GM12892 (cell line): Measurements from ENCODE around the gene MYO10.

Source experiments
- DNase-seq: peaks from one replicate; pipeline ENCODE4 v3.0.0; 2011; ENCODE audit not compliant: insufficient read length
- FAIRE-seq: peaks from 2 replicates; lab custom pipeline; 2011; peaks lifted over from hg19 to GRCh38; lab: Jason Lieb, UNC
- POLR2A ChIP-seq: IDR thresholded peaks from 2 replicates; pipeline ENCODE4 v1.6.1; 2011; ENCODE audit warnings: low read depth, low read length, control low read depth
- POLR2AphosphoS5 ChIP-seq: IDR thresholded peaks from 2 replicates; pipeline ENCODE4 v1.6.1; 2011; ENCODE audit warnings: low read depth, low read length, control low read depth
- TAF1 ChIP-seq: IDR thresholded peaks from 2 replicates; pipeline ENCODE4 v1.6.1; 2011; ENCODE audit warnings: low read depth, mild to moderate bottlenecking, control low read depth, low read length, borderline replicate concordance

MYO10 gene

DNA sequence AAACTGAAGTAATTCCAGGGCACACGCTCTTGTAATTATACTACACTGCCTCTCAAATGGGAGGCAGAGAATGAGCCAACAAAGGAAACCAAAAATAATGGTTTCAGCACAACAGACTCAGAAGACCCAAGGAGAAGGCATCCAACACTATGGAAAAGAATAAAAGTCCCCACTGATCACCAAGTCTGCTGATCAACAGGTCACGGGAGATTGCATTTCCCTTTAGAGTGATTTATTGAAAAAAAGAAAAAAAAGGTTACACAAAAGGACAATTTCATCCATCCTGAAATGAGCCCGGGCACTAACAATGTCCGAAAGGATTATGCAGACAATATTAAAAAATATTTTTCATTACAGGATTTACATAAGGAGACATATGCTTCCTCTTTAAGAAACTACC lies 28.8 kb downstream of the MYO10 start:
- DNase-seq: no peak
- FAIRE-seq: no peak
- TF ChIP-seq POLR2AphosphoS5: no peak
- no peak for TF ChIP-seq POLR2A
- TF ChIP-seq TAF1: no peak

DNA sequence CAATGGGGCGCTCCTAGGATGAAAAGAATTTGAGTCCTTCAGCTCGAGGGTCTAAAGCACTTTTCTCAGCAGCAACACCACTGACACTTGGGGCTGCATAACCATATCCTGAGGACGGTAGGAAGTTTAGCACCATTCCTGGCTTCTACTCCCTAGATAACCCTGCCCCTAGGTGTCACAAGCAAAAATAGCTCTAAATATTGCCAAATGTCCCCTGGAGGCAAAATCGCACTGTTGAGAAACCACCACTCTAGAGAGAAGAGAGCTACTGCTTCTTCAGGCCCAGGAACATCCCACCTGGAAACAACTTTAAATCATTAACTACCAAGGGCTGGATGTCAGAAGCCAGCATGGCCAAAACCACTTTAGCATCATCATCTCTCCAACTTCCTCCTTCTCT lies 29.8 kb downstream of the MYO10 start:
- FAIRE-seq (no peak), DNase-seq (no peak)
- no peak for TF ChIP-seq TAF1
- TF ChIP-seq POLR2AphosphoS5: no peak
- TF ChIP-seq POLR2A: no peak

DNA sequence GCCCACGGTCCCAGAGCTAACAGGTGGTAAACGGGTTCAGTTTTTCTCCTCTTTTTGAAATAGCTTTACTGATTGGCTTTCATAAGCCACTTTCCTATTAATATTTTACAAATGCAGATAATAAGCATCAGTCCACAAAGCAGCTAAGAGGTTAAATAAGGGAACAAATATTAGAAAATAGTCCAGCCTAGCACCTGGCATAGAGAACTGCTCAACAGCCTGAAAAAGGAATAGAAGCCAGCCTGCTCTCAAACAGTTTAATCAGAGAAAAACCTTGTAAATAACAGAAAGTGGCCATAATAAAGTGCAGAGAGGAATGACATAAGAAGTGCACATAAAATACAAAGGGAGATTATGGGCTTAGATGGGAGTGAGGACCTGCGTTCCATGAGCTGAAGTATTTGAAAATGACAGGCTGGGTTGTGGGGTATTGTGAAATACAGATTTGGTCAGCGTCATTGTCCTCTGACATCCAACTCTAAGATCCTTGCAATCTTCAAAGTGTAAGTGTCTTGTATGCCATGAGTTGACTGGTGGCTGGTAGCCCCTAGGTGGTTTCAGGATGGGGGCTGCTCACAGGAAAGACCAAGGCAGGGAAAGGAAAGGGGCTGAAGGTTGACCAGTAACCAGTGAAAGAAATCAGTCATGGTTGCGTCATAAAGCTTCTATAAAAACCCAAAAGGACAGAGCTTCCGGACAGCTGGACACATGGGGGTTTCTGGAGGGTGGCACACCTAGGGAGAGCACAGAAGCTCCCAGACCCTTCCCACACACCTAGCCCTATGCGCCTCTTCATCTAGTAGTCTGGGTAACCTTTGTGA lies 32.4 kb downstream of the MYO10 start:
- DNase-seq (no peak), FAIRE-seq (no peak)
- no peak for TF ChIP-seq POLR2A
- TF ChIP-seq POLR2AphosphoS5: no peak
- TF ChIP-seq TAF1: no peak

DNA sequence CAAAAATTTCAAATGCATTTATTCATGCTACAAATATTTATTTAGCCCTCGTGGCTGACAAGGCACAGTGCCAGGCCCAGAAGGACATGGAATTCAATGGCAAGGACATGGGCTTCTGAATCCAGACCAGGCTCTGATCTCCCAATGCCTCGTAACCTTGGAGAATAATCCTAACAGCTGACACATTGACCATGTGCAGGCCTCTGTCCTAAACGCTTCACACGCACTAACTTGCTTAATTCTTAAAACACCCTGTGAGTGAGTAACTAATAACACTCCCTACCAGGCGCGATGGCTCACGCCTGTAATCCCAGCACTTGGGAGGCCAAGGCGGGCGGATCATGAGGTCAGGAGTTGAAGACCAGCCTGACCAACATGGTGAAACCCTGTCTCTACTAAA lies 33.2 kb downstream of the MYO10 start:
- TF ChIP-seq POLR2AphosphoS5 (no peak), TAF1 (no peak)
- no peak for FAIRE-seq
- no peak for DNase-seq

DNA sequence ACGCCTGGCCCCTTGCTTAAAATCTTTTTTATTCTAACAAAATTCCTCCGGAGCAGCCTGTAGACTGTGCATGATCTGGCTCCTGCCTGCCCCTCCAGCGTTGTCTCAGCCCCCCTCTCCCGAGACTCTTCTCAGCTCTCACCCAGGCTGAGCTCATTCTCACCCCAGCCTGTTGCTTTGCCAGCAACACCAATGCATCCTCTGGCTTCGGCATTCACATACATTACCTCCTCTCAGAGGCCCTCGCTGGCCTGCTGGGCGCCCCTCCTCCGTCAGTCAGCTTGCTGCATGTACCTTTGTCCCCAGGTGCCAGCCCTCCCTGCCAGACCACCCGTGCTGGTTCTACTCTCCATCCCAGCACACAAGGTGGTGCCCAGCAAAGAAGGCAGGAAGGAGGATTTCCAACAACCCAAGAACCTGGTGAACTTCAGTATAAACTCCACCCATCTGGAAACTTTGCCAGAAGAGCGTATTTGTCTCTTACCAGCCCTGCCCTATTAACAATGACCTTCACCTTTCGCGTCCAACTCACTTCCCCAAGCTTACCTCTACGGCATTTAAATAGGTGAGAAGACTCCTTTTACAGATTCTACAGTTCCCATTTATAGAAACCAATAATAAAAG lies 35.0 kb downstream of the MYO10 start:
- DNase-seq: no peak

DNA sequence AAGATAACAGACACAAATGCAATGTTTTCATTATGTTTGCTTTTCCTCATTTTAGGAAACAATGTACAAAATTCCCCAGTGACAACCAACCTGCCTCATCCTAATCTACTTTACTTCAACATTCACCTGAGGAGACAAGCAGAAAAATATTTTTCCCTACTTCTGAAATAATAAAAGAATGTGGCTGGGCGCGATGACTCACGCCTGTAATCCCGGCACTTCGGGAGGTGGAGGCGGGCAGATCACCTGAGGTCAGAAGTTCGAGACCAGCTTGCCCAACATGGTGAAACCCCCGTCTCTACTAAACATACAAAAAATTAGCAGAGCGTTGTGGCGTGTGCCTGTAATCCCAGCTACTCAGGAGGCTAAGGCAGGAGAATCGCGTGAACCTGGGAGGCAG lies 36.9 kb downstream of the MYO10 start:
- TF ChIP-seq POLR2A (no peak), TAF1 (no peak), POLR2AphosphoS5 (no peak)
- FAIRE-seq: no peak
- DNase-seq: no peak

More for the DNA sequence above, 35.0 kb downstream of the MYO10 start:
- no peak for FAIRE-seq
- TF ChIP-seq TAF1 (no peak), POLR2AphosphoS5 (no peak), POLR2A (no peak)

DNA sequence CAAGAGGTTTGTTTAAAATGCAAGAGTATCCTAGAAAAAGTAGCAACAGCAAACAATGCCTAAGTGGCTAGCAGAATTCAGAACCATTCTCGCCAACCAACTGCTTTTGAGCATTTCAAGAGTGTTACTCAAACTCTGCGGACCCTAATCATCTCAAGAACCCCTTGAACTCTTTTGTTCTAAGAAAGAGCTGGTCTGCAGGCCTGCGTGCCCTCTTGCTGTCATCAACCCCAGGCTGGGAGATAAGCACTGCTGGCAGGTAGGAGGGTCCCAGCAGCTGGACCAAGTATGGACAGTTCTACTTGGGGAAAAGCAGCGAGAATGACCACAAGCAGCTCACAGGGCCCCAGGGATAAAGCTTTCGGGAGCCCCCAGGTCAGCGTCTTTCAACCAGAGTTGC lies 38.3 kb downstream of the MYO10 start:
- FAIRE-seq: no peak
- no peak for TF ChIP-seq TAF1
- DNase-seq: no peak

DNA sequence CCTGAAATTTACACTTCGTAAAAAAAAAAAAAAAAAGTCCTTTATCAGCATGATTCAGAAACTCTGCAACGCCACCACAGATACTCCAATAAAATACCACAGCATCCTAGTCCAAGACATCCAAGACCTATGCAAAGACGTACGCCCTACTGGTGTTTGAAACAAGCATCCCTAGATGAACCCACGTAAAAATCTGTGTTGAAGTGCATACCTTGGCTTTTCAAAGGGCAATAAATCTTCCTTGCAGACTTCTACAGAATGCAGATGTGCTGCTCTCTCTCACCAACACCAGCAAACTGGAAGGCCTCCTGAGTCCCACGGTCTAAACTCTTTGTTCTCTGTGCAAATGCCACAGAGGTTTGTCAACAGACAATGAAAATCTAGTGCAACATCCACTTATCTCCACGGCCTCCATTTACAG lies 38.8 kb downstream of the MYO10 start:
- TF ChIP-seq TAF1: no peak
- TF ChIP-seq POLR2AphosphoS5: no peak
- TF ChIP-seq POLR2A: no peak
- no peak for FAIRE-seq
- no peak for DNase-seq

DNA sequence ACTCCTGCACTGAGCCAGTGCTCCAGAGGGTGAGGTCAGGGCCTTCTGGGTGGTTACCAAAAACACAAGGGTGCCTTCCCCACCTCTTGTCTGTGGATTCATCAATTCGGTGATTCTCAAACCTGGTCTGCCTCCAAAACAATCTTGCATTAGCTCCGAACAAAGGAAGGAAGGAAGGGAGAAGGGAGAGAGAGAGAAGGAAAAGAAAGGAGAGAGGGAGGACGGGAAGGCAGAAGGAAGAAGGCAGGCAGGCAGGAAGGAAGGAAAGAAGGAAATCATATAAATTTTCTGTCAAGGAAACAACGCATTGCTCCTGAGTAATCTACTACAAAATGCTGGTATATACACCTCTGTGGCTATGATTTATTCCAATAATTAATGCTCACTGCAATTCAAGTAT lies 39.3 kb downstream of the MYO10 start:
- FAIRE-seq (no peak), DNase-seq (no peak)
- no peak for TF ChIP-seq TAF1
- TF ChIP-seq POLR2AphosphoS5: no peak
- no peak for TF ChIP-seq POLR2A

DNA sequence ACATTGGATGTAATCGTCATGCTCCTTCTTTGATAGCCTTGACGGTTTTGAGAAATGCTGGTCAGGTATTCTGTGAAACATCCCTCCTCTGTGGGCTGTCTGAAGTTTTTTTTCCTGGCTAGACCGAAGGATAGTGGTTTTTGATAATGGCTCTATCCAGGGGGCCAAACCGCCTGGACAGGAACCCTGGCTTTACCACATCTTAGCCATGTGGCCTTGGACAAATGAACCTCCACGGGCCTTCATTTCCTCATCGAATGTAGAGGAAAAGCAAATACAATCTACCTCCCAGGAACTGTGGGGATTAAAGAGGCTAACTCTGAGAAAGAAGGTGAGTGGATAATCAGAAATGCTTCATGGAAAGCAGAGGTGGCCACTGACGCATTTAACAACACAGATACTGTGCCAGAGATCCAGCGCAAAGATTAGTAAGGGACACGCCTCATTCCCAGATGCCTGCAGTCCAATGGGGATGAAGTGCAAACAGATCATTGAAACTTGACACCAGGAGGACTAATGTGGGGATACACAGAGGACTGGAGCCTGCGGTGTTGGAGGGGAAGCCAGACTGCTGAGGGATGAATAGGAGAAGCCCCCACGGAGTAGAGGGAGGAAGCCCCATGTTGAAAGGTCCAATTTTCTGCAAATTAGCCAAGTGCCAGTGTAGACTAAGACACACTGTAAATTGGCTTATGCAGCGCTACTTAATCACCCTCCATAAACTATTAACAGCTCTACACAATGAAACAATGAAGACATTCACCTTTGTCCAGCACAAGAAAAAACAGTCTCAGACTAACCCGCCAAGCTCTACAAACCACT lies 41.6 kb downstream of the MYO10 start:
- TF ChIP-seq POLR2AphosphoS5 (no peak), TAF1 (no peak), POLR2A (no peak)
- no peak for FAIRE-seq
- no peak for DNase-seq

DNA sequence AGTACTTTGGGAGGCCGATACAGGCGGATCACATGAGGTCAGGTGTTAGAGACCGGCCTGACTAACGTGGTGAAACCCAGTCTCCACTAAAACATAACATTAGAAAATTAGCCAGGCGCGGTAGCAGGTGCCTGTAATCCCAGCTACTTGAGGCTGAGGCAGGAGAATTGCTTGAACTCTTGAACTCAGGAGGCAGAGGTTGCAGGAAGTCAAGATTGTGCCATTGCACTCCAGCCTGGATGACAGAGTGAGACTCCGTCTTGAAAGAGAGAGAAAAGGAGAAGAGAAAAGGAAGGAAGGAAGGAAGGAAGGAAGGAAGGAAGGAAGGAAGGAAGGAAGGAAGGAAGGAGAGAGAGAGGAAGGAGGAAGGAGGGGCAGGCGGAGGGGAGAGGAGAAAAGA lies 45.1 kb downstream of the MYO10 start:
- DNase-seq (no peak), FAIRE-seq (no peak)
- TF ChIP-seq TAF1 (no peak), POLR2A (no peak), POLR2AphosphoS5 (no peak)
